Left ventricle myocardium inferior (tissue), 1 donor: ENCODE results near the gene SDHAF2. TPM values are rescaled to one million over a fixed set of nuclear protein-coding genes. Genes with fewer than 3 reads are reported as not detected.
A peak's percentile ranks its signal among the peaks of the same experiment; 100 is the strongest.
"Not testable (repeated sequence)": the region's sequence is repeated elsewhere in the genome, so short reads cannot be mapped to it uniquely, and the experiment has no call there.

Experiments
- DNase-seq: peaks from one replicate; pipeline ENCODE4 v3.0.0-alpha.2; 2020
- H3K27ac ChIP-seq: fragments of 200-600 bp; replicated peaks from 2 replicates; pipeline ENCODE4 v1.8.0; 2021
- H3K27me3 ChIP-seq: fragments of 200-600 bp; 2 replicates; pipeline ENCODE4 v1.8.0; 2021; ENCODE audit warnings: low read depth
- H3K36me3 ChIP-seq: fragments of 200-600 bp; 2 replicates; pipeline ENCODE4 v1.8.0; 2021
- H3K4me1 ChIP-seq: fragments of 200-600 bp; 2 replicates; pipeline ENCODE4 v1.8.0; 2021
- H3K4me3 ChIP-seq: fragments of 200-600 bp; 2 replicates; pipeline ENCODE4 v1.8.0; 2021; ENCODE audit warnings: mild to moderate bottlenecking, moderate library complexity
- H3K9me3 ChIP-seq: fragments of 200-600 bp; replicated peaks from 2 replicates; pipeline ENCODE4 v1.8.0; 2021
- CTCF ChIP-seq: fragments of 200-600 bp; IDR thresholded peaks from 2 replicates; pipeline ENCODE4 v1.8.0; 2021; ENCODE audit warnings: antibody characterized with exemption, mild to moderate bottlenecking, borderline replicate concordance
- intact Hi-C: fragments of 100-400 bp; cut with micrococcal nuclease; formaldehyde crosslinking; loops from one replicate; pipeline ENCODE4 v1.11.0; 2022
- total RNA-seq: library from RNA; stranded (reverse); fragmentation: NEBNext Ultra II Directional; extraction: Animal tissue kit (Norgen Biotek cat#: 25700); gene quantifications from one replicate; pipeline ENCODE4 v1.2.1, GENCODE V29; 2021
- donor health status: DM: no; HTN: yes; CAD: no; lungs with severe emphysema.

Gene SDHAF2
- total RNA-seq, 1 donor from 2014 or later, result 38.1 TPM

GRCh38 chr11:61476371-61476770 is 46.4 kb downstream of the SDHAF2 start:
- no peak overlapping the region for H3K4me3 ChIP-seq
- H3K9me3 ChIP-seq, result no peaks in the 10 kb centered on the region
- TF ChIP-seq CTCF, result no peak
- intact Hi-C loops, result loop anchor here (5.0 kb wide), 1 partner anchor 161 kb away; no protein-coding TSS in a partner anchor
- peaks cover 41% of the 10 kb centered on the region for H3K4me1 ChIP-seq
- peak overlapping the region; percentile 71 for H3K27ac ChIP-seq
- H3K27me3 ChIP-seq, result peaks cover 4% of the 10 kb centered on the region
- peaks cover 8% of the 10 kb centered on the region for H3K36me3 ChIP-seq
- no peak for DNase-seq

- H3K36me3 ChIP-seq, result peaks cover 8% of the 10 kb centered on the region
- DNase-seq, result no peak
- no peak overlapping the region for H3K4me3 ChIP-seq
- intact Hi-C loops, result loop anchor here (5.0 kb wide), 1 partner anchor 160 kb away; no protein-coding TSS in a partner anchor
- no peaks in the 10 kb centered on the region for H3K9me3 ChIP-seq
- no peak for TF ChIP-seq CTCF
- peak overlapping the region; percentile 71 for H3K27ac ChIP-seq
- peaks cover 4% of the 10 kb centered on the region for H3K27me3 ChIP-seq
- H3K4me1 ChIP-seq, result peaks cover 42% of the 10 kb centered on the region
Observed at GRCh38 chr11:61477126-61477525, 47.2 kb downstream of the SDHAF2 start.

- H3K27ac ChIP-seq, result peak overlapping the region; percentile 71
- no peaks in the 10 kb centered on the region for H3K9me3 ChIP-seq
- H3K27me3 ChIP-seq, result peaks cover 4% of the 10 kb centered on the region
- intact Hi-C loops, result loop anchor here (5.0 kb wide), 1 partner anchor 160 kb away; no protein-coding TSS in a partner anchor
- peaks cover 8% of the 10 kb centered on the region for H3K36me3 ChIP-seq
- peak; percentile 60 for DNase-seq
- H3K4me1 ChIP-seq, result peaks cover 42% of the 10 kb centered on the region
- TF ChIP-seq CTCF, result peak; percentile 94
- H3K4me3 ChIP-seq, result no peak overlapping the region
Observed at GRCh38 chr11:61477727-61478148, 47.8 kb downstream of the SDHAF2 start.

GRCh38 chr11:61479360-61480058 is 49.6 kb downstream of the SDHAF2 start:
- intact Hi-C loops, result loop anchor here (5.0 kb wide), 1 partner anchor 158 kb away; no protein-coding TSS in a partner anchor
- not testable (repeated sequence) for H3K4me3 ChIP-seq, H3K27me3 ChIP-seq, H3K36me3 ChIP-seq, H3K9me3 ChIP-seq, H3K27ac ChIP-seq, DNase-seq
- peaks cover 36% of the 10 kb centered on the region for H3K4me1 ChIP-seq

GRCh38 chr11:61480261-61480993 is 50.5 kb downstream of the SDHAF2 start:
- Histone ChIP-seq H3K27me3 (peaks cover 4% of the 10 kb centered on the region), H3K4me1 (peaks cover 36% of the 10 kb centered on the region), H3K9me3 (no peaks in the 10 kb centered on the region), H3K27ac (no peak overlapping the region), H3K36me3 (peaks cover 6% of the 10 kb centered on the region), H3K4me3 (no peak overlapping the region)
- TF ChIP-seq CTCF, result no peak
- intact Hi-C loops, result no loop called here
- DNase-seq, result no peak

GRCh38 chr11:61480994-61481335 is 51.0 kb downstream of the SDHAF2 start:
- no peak overlapping the region for H3K4me3 ChIP-seq
- peaks cover 10% of the 10 kb centered on the region for H3K36me3 ChIP-seq
- H3K27ac ChIP-seq, result peak overlapping the region; percentile 40
- peaks cover 4% of the 10 kb centered on the region for H3K27me3 ChIP-seq
- no peaks in the 10 kb centered on the region for H3K9me3 ChIP-seq
- TF ChIP-seq CTCF, result no peak
- intact Hi-C loops, result no loop called here
- no peak for DNase-seq
- peaks cover 36% of the 10 kb centered on the region for H3K4me1 ChIP-seq
